GM12873 (cell line): ENCODE results near the gene LRP6.

Source experiments
- TF ChIP-seq, protein P1 (sequence below): IDR thresholded peaks from 2 replicates; pipeline ENCODE4 v1.5.1; 2012; ENCODE audit warnings: low read depth, mild to moderate bottlenecking, moderate library complexity, low read length, control low read depth; ENCODE audit not compliant: insufficient read depth; ENCODE audit errors: missing control alignments

LRP6 gene

DNA sequence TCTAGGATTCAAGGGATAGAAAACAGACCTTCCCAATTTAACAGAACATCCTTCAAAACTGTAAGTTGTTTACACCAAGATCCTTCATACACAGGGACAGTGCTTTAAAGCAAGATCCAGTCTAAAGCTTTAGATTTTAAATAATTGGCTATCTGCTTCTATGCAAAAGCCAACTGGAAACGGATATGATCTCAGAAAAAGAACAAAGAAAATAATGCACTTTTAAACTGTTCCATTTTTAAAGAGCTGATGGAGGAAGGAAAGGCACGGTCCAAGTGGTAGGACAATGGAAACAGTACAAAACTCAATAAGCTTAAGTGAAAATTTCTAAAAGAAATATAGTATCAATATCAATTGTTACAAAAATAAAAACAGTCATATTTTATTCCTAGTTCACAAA lies 27.7 kb downstream of the LRP6 start:
- TF ChIP-seq, protein P1, sequence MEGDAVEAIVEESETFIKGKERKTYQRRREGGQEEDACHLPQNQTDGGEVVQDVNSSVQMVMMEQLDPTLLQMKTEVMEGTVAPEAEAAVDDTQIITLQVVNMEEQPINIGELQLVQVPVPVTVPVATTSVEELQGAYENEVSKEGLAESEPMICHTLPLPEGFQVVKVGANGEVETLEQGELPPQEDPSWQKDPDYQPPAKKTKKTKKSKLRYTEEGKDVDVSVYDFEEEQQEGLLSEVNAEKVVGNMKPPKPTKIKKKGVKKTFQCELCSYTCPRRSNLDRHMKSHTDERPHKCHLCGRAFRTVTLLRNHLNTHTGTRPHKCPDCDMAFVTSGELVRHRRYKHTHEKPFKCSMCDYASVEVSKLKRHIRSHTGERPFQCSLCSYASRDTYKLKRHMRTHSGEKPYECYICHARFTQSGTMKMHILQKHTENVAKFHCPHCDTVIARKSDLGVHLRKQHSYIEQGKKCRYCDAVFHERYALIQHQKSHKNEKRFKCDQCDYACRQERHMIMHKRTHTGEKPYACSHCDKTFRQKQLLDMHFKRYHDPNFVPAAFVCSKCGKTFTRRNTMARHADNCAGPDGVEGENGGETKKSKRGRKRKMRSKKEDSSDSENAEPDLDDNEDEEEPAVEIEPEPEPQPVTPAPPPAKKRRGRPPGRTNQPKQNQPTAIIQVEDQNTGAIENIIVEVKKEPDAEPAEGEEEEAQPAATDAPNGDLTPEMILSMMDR = no peak

DNA sequence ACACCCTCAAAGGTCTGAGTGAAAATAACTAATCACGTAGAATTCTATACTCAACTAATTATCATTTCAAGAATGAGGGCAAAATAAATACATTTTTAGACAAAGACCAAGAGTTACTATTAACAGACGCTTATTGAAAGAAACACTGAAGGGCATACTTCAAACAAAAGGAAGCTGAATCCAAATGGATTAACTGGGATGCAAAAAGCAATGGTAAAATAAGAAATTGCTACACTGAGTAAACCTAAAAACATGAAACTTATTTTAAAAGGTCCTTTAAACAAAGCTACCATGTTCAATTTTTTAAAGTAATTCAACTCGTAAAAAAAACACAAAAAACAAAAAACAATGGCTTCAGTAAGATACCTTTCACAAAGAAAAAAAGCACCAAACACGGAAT lies 28.2 kb downstream of the LRP6 start:
- TF ChIP-seq, protein P1 = no peak

DNA sequence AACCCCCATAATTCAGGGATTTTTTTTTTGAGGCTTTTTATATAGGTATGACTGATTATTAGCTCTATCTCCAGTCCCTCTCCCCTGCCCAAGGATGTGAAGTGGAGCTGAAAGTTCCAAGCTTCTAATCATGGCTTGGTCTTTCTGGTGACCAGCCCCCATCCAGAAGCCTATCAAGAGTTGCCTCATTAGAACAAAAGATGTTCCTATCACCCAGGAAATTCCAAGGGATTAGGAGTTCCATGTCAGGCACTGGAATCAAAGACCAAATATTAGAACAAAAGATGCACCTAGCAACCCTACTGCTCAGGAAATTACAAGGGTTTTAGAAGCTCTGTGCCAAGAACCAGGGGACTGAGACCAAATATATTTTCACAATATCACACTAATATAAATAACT lies 29.9 kb downstream of the LRP6 start:
- TF ChIP-seq, protein P1 = no peak

DNA sequence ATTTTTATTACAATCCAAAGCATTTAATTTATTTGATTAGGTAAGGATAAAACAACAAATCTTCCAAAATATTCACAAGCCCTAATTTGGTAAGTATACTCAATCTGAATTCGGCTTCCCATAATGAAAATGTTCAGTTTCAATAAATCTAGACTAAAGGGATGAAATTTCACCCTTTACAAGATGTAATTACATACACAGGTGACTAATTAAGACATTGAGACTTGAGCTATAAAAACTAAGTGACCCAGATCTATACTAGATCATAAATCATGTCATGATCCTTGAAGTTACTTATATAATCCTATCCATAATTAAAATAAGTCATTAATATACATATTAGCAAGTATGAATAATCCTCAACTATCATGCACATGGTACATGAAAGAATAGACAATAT lies 36.6 kb downstream of the LRP6 start:
- TF ChIP-seq, protein P1 = no peak

DNA sequence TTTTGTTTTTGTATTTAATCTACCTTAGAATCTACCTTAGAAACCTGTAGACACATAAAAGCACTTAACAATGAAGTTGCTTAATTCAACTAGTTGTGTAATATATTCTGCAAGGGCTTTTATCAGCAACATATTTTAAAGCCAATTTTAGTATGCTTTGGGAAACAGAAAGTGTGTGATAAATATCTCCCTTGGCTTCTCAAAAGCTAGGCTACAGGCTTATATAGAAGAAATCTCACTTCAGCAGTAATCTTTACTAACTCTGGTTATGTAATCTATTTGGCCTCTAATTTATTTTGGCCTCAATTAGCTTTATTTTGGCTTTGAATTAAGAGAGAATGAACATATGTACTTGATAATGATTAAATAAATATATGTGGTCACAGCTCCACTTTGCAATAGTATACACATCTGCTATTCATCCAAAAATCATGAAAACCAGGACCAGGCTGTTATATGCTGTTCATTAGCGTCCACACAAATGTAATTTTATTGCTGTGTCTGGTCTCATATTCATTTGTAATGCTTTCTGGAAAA lies 37.2 kb downstream of the LRP6 start:
- TF ChIP-seq, protein P1 = no peak

DNA sequence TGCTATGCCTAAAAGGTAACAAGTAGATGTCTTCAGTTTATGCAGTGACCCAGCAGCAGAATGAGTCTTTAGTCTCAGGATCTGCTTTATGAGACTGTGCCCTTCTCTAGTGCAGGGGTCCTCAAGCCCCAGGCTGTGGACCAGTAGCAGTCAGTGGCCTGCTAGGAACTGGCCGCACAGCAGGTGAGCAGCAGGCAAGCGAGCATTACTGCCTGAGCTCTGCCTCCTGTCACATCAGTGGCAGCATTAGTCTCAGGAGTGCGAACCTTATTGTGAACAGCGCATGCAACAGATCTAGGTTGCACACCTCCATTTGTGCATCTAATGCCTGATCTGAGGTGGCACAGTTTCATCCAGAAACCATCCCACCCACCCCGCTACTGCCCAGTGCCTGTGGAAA lies 38.4 kb downstream of the LRP6 start:
- TF ChIP-seq, protein P1 = no peak

DNA sequence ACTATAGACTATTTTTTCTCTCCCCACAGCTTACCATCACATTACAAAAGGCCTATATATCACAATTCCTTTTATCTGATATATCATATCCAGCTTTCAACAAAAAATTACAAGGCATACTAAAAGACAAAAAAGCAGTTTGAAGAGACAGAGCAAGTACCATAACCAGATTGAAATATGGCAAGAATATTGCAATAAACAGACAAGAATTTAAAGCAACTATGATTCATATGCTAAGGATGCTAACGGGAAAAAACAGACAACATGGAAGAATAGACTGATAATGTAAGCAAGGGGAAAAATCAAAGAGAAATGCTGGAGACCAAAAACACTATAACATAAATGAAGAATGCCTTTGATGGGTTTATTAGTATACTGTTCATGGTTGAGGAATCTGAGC lies 40.7 kb downstream of the LRP6 start:
- TF ChIP-seq, protein P1 = no peak
